ENCODE measurements around the gene COL1A2. TPM values are rescaled to one million over a fixed set of nuclear protein-coding genes. Genes with fewer than 3 reads are reported as not detected.

Gene COL1A2
- total RNA-seq, 2 donors from 2014 or later = 67.0 to 228 TPM

DNA sequence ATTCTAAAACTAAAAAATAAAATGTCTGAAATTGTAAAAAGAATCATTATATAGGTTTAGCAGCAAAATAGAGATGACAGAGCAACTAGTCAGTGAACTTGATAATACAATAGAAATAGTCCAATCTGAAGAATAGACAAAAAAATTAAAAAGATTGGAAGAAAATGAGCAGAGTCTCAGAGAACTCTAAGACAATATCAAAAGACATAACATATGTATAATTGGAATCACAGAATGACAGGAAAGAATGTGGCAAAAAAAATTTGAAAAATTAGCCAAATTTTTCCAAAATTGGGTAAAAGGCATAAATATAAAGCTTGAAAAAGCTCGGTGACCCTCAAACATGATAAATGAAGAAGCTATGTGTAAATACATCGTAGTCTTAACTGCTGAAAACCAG is 76.9 kb downstream of the COL1A2 start:
- DNase-seq (ENCODE audit: low spot score) = no peak
- no peak overlapping the region for H3K4me3 ChIP-seq
- H3K27ac ChIP-seq = no peak overlapping the region
- TF ChIP-seq, protein P1, sequence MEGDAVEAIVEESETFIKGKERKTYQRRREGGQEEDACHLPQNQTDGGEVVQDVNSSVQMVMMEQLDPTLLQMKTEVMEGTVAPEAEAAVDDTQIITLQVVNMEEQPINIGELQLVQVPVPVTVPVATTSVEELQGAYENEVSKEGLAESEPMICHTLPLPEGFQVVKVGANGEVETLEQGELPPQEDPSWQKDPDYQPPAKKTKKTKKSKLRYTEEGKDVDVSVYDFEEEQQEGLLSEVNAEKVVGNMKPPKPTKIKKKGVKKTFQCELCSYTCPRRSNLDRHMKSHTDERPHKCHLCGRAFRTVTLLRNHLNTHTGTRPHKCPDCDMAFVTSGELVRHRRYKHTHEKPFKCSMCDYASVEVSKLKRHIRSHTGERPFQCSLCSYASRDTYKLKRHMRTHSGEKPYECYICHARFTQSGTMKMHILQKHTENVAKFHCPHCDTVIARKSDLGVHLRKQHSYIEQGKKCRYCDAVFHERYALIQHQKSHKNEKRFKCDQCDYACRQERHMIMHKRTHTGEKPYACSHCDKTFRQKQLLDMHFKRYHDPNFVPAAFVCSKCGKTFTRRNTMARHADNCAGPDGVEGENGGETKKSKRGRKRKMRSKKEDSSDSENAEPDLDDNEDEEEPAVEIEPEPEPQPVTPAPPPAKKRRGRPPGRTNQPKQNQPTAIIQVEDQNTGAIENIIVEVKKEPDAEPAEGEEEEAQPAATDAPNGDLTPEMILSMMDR (IDR thresholded peaks at IDR 0.05) = no peak
- H3K36me3 ChIP-seq = no peaks in the 10 kb centered on the region
- peaks cover 0 to 5% of the 10 kb centered on the region in 2 donors for H3K27me3 ChIP-seq
- peaks cover 0 to 19% of the 10 kb centered on the region in 2 donors for H3K9me3 ChIP-seq
- H3K4me1 ChIP-seq = no peaks in the 10 kb centered on the region

DNA sequence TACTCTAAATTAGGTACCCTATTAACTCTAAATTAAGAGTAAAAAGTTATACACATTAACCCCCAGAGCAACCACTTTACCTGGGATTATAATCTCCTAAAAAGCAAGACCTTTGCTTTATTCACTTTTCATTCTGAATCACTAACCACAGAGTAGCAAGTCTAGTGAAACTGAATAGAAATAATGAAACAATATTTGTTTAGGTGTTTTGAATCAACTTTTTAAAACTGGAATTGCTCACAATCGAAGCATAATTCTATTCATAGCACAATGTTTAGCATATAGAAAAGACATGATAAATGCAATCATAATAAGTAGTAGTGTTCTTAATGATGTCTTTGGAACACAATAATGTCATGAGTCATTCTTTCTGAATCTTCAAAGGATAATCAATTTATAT is 77.9 kb downstream of the COL1A2 start:
- no peak for DNase-seq (ENCODE audit: low spot score)
- H3K27ac ChIP-seq = no peak overlapping the region
- TF ChIP-seq, protein P1 (IDR thresholded peaks at IDR 0.05) = no peak
- H3K27me3 ChIP-seq = no peaks in the 10 kb centered on the region
- no peak overlapping the region for H3K4me3 ChIP-seq
- peaks cover 0 to 19% of the 10 kb centered on the region in 2 donors for H3K9me3 ChIP-seq
- no peaks in the 10 kb centered on the region for H3K36me3 ChIP-seq
- no peaks in the 10 kb centered on the region for H3K4me1 ChIP-seq

DNA sequence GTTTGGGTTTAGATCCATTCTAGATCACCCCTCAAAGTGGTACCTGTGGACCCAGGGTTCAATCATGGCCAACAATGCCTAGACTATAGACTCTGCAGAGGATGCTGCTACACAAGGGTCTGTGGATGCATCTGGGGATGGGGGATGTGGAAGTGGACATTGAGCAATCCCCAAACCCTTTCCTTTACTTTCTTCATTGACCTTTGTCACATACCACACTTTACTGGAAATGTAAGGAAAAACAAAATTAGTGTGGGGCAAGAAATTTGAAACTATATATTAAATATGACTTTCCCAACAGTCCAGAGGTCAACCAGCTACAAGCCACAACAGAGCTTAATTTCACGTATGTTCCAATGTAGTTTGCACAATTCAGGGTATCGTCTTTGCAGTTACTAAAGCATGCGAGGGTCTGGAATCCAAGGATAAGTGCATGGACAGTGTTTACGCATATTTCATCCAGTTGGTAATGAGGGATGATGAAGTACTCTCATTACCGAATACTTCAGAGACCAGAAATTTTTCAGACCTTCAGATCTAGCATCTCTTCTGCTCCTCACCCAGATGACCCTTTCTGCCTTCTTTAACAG is 81.7 kb downstream of the COL1A2 start:
- Histone ChIP-seq H3K4me3 (no peak overlapping the region), H3K36me3 (no peaks in the 10 kb centered on the region), H3K9me3 (peaks cover 0 to 9% of the 10 kb centered on the region in 2 donors), H3K27ac (no peak overlapping the region), H3K4me1 (no peaks in the 10 kb centered on the region), H3K27me3 (no peaks in the 10 kb centered on the region)
- TF ChIP-seq, protein P1 (IDR thresholded peaks at IDR 0.05) = no peak
- DNase-seq (ENCODE audit: low spot score) = no peak

DNA sequence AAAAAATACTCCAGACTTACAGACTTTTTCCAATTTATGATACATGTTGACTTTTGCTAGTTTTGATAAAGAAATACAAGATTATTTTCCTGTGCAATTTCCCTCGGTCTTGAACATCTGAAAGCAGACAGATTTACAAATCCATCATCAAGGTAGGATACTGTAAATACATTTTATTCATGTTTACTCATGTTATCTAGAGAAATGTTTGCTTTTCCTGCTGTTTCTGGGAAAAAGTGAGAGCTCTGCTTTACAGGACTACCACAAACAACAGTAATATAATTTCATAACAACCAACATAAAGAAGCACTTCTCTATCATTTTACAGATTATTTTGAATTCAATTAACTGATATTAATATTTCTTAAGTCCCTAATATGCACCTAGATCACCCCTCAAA is 83.2 kb downstream of the COL1A2 start:
- no peak for DNase-seq (ENCODE audit: low spot score)
- TF ChIP-seq, protein P1 (IDR thresholded peaks at IDR 0.05) = no peak
- no peak overlapping the region for H3K4me3 ChIP-seq
- H3K36me3 ChIP-seq = no peaks in the 10 kb centered on the region
- no peaks in the 10 kb centered on the region for H3K27me3 ChIP-seq
- no peak overlapping the region for H3K27ac ChIP-seq
- H3K4me1 ChIP-seq = no peaks in the 10 kb centered on the region
- no peaks in the 10 kb centered on the region for H3K9me3 ChIP-seq

DNA sequence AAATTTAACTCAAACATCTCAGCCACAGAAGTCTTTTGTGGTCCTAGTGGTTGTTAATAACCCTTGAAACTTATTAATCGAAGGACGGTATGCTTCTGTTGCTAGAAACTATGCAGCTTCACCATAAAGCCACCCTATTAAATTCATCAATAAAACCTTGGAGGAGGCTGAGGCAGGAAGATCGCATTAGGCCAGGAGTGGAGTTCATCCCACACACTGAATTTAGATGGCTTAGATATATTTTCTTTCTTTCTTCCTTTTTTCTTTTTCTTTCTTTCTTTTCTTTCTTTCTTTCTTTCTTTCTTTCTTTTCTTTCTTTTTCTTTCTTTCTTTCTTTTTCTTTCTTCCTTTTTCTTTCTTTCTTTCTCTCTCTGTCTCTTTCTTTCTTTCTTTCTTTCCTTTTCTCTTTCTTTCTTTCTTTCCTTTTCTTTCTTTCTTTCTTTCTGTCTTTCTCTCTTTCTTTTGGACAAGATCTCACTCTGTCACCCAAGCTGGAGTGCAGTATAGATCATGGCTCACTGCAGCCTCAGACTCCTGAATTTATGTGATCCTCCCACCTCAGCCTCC is 84.0 kb downstream of the COL1A2 start:
- Histone ChIP-seq H3K9me3 (no peaks in the 10 kb centered on the region), H3K27me3 (no peaks in the 10 kb centered on the region), H3K4me1 (no peaks in the 10 kb centered on the region), H3K27ac (no peak overlapping the region), H3K4me3 (no peak overlapping the region), H3K36me3 (no peaks in the 10 kb centered on the region)
- TF ChIP-seq, protein P1 (IDR thresholded peaks at IDR 0.05) = no peak
- no peak for DNase-seq (ENCODE audit: low spot score)

Other genes with a start within 250 kb of the COL1A2 start
- gene CASD1, start 114.9 kb downstream of the COL1A2 start, total RNA-seq = 10 to 100 TPM; 15.6 to 25.5 TPM

Measured in right atrium auricular region (tissue), 2 donors.